Measurements from ENCODE around the gene TBC1D5. TPM values are rescaled to one million over a fixed set of nuclear protein-coding genes. Genes with fewer than 3 reads are reported as not detected.

The TBC1D5 gene
- total RNA-seq, 8 experiments from 2014 or later, result 42.7 to 85.9 (median 53.3) TPM

- in situ Hi-C loops (cut with MboI; ENCODE audit: low pct_unique_long_range_greater_than_20kb in 2 of 9, low sequenced_read_pairs in 9 of 9, unreplicated experiment in 9 of 9), result no loop called here
- 72 to 100% (median 94%) methylated on average over 2 to 5 of the region's 5 CpGs; no CpG with 5 or more reads in 2 of the 10 experiments for WGBS, 10 experiments
These were observed 434.5 kb downstream of the TBC1D5 start for GRCh38 chr3:17307887-17308286.

DNA sequence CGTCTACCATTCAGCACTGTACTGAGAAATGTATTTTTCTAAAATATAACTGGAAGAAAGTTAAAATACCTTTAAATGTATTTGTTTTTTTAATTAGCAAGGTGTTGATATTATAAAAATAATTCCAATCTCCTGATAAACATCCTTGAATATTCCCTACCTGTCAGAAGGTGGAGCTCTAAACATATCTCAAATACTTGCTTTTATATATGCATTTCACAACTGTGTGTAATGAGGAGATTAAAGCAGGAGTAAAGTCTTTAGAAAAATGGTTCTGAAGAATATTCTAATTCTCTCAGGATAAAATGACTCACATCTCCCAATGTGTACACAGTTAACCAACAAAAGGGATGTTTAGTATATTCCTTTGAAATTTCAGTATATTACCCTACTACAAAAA, 434.9 kb downstream of the TBC1D5 start:
- H3K4me1 ChIP-seq (replicated peaks in 1 of 2), result no peaks in the 10 kb centered on the region
- no peak overlapping the region for H3K4me3 ChIP-seq
- ATAC-seq (replicated peaks in 6 of 8), result no peak
- in situ Hi-C loops (cut with MboI; ENCODE audit: low pct_unique_long_range_greater_than_20kb in 2 of 9, low sequenced_read_pairs in 9 of 9, unreplicated experiment in 9 of 9), result no loop called here
- no peak overlapping the region for H3K27ac ChIP-seq
- WGBS, 10 experiments, result 100% methylated on average over 1 of the region's 1 CpG; no CpG with 5 or more reads in 8 of the 10 experiments

More at GRCh38 chr3:17307887-17308286, 434.5 kb downstream of the TBC1D5 start:
- H3K27ac ChIP-seq, result no peak overlapping the region
- H3K4me3 ChIP-seq, result no peak overlapping the region
- H3K4me1 ChIP-seq (replicated peaks in 1 of 2), result no peaks in the 10 kb centered on the region
- no peak for ATAC-seq (replicated peaks in 6 of 8)

DNA sequence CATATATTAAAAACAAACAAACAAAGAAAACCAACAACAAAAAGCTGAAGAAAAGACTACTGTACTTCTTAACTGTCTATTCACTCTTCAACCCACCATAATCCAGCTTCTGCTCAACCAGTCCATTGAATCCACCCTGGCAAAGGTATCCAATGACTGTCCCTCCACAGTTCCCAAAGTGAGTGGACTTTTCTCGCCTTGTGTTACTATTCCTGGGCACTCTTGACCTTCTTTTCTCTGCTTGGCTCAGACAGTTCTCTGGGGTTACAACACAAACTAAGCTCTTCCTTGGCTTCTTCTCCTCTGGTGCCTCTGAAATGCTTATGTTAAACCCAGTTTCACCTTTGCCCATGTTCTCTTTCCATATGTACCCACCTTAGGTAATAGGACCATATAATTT, 437.5 kb downstream of the TBC1D5 start:
- Histone ChIP-seq H3K4me3 (no peak overlapping the region), H3K4me1 (replicated peaks in 1 of 2) (no peaks in the 10 kb centered on the region), H3K27ac (no peak overlapping the region)
- WGBS, 10 experiments, result 0 to 55% (median 17%) methylated on average over 1 of the region's 1 CpG; no CpG with 5 or more reads in 3 of the 10 experiments
- ATAC-seq (replicated peaks in 6 of 8), result no peak
- in situ Hi-C loops (cut with MboI; ENCODE audit: low pct_unique_long_range_greater_than_20kb in 2 of 9, low sequenced_read_pairs in 9 of 9, unreplicated experiment in 9 of 9), result no loop called here

DNA sequence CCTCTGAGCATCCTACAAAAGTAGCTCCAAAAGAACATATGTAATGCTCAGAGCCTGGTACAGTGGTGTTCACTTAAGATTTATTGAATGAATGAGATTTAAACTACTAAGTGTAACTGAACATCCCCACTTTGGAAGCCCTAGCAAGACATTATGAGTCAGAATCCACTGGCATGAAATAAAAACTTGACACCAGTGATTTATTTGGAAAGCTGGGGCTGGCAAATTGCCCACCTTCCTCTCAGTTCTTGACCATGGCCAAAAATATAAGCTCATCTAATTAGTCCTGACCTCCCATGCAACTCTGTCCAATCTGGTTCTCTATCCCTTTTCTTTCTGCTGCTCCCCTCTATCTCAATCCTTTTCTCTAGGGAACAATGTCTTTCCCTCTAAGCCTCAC, 439.7 kb downstream of the TBC1D5 start:
- in situ Hi-C loops (cut with MboI; ENCODE audit: low pct_unique_long_range_greater_than_20kb in 2 of 9, low sequenced_read_pairs in 9 of 9, unreplicated experiment in 9 of 9), result no loop called here
- Histone ChIP-seq H3K27ac (no peak overlapping the region), H3K4me3 (no peak overlapping the region), H3K4me1 (replicated peaks in 1 of 2) (no peaks in the 10 kb centered on the region)
- no peak for ATAC-seq (replicated peaks in 6 of 8)

DNA sequence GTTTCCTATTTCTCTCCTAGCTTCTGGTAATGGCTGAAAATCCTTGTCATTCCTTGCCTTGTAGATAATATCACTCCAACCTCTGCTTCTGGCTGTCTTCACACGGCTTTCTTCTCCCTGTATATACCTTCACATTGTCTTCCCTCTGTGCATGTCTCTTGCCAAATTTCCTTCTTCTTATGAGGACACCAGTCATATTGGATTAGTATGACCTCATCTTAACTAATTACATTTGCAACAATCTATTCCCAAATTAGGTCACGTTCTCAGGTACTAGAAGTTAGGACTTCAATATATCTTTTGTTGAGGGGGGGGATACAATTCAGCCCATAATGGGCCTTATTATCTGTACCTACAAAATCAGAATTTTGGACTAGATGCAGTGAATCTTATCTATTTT, 440.3 kb downstream of the TBC1D5 start:
- in situ Hi-C loops (cut with MboI; ENCODE audit: low pct_unique_long_range_greater_than_20kb in 2 of 9, low sequenced_read_pairs in 9 of 9, unreplicated experiment in 9 of 9), result no loop called here
- Histone ChIP-seq H3K4me1 (replicated peaks in 1 of 2) (no peaks in the 10 kb centered on the region), H3K4me3 (no peak overlapping the region), H3K27ac (no peak overlapping the region)
- 70 to 100% (median 86%) methylated on average over 1 to 2 of the region's 2 CpGs; no CpG with 5 or more reads in 1 of the 10 experiments for WGBS, 10 experiments
- no peak for ATAC-seq (replicated peaks in 6 of 8)

DNA sequence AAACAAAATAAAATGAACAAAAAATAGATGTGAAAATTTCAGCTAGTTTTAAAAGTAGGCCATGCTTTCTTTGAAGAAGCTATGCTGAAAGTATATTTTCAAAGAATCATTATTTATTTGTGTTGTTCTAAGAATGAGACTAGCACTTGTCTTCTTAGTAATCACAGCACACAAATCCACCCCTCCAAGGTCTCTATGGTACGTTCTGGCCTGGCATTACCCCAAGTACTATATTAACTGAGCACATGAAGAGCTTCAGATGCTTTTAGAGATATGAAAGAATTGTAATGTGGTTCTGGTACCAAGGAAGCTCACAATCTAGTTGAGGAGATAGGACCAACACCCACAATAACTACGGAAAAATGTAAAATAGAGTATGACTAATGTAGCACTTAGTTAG, 441.2 kb downstream of the TBC1D5 start:
- Histone ChIP-seq H3K4me3 (no peak overlapping the region), H3K4me1 (replicated peaks in 1 of 2) (no peaks in the 10 kb centered on the region), H3K27ac (no peak overlapping the region)
- no peak for ATAC-seq (replicated peaks in 6 of 8)
- WGBS, 10 experiments, result 63 to 100% (median 96%) methylated on average over 1 to 2 of the region's 2 CpGs; no CpG with 5 or more reads in 2 of the 10 experiments
- in situ Hi-C loops (cut with MboI; ENCODE audit: low pct_unique_long_range_greater_than_20kb in 2 of 9, low sequenced_read_pairs in 9 of 9, unreplicated experiment in 9 of 9), result no loop called here

DNA sequence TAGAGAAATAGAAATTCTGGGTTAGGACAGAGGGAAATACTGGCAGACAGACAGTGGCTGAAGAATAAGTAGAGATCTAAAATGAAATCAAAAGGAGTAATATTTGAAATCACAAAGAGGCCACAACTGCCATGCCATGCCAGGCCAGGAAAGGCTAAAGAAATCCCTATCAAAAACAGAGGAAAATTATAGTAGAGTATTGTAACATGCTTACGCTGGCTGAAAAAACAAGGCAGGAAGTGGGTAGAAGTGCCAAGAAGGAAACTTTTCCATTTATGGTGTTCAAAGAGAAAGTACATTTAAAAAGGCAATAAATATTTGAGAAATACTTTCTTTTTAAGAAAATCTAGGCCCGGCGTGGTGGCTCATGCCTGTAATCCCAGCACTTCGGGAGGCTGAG, 442.0 kb downstream of the TBC1D5 start:
- no peak for ATAC-seq (replicated peaks in 6 of 8)
- Histone ChIP-seq H3K27ac (no peak overlapping the region), H3K4me1 (replicated peaks in 1 of 2) (no peaks in the 10 kb centered on the region), H3K4me3 (no peak overlapping the region)
- in situ Hi-C loops (cut with MboI; ENCODE audit: low pct_unique_long_range_greater_than_20kb in 2 of 9, low sequenced_read_pairs in 9 of 9, unreplicated experiment in 9 of 9), result no loop called here
- WGBS, 10 experiments, result 70 to 100% (median 90%) methylated on average over 1 to 4 of the region's 4 CpGs; no CpG with 5 or more reads in 3 of the 10 experiments

GRCh38 chr3:17298038-17298437, 444.4 kb downstream of the TBC1D5 start:
- H3K27ac ChIP-seq, result no peak overlapping the region

GRCh38 chr3:17292556-17292955, 449.9 kb downstream of the TBC1D5 start:
- in situ Hi-C loops (cut with MboI; ENCODE audit: low pct_unique_long_range_greater_than_20kb in 2 of 9, low sequenced_read_pairs in 9 of 9, unreplicated experiment in 9 of 9), result loop anchor here in 2 of 9 experiments (25.0 kb wide), 2 partner anchors 120 to 1695 kb away; no protein-coding TSS in a partner anchor
- no peaks in the 10 kb centered on the region for H3K4me1 ChIP-seq (replicated peaks in 1 of 2)
- no peak overlapping the region for H3K27ac ChIP-seq
- no peak overlapping the region for H3K4me3 ChIP-seq
- ATAC-seq (replicated peaks in 6 of 8), result no peak

More at GRCh38 chr3:17298038-17298437, 444.4 kb downstream of the TBC1D5 start:
- in situ Hi-C loops (cut with MboI; ENCODE audit: low pct_unique_long_range_greater_than_20kb in 2 of 9, low sequenced_read_pairs in 9 of 9, unreplicated experiment in 9 of 9), result loop anchor here in 2 of 9 experiments (25.0 kb wide), 2 partner anchors 114 to 1689 kb away; no protein-coding TSS in a partner anchor
- no peaks in the 10 kb centered on the region for H3K4me1 ChIP-seq (replicated peaks in 1 of 2)
- no peak overlapping the region for H3K4me3 ChIP-seq
- ATAC-seq (replicated peaks in 6 of 8), result no peak

GRCh38 chr3:17290894-17291293, 451.5 kb downstream of the TBC1D5 start:
- no peaks in the 10 kb centered on the region for H3K4me1 ChIP-seq (replicated peaks in 1 of 2)
- H3K27ac ChIP-seq, result no peak overlapping the region
- in situ Hi-C loops (cut with MboI; ENCODE audit: low pct_unique_long_range_greater_than_20kb in 2 of 9, low sequenced_read_pairs in 9 of 9, unreplicated experiment in 9 of 9), result loop anchor here in 2 of 9 experiments (25.0 kb wide), 2 partner anchors 121 to 1696 kb away; no protein-coding TSS in a partner anchor
- no peak for ATAC-seq (replicated peaks in 6 of 8)
- H3K4me3 ChIP-seq, result no peak overlapping the region
- 8 to 100% (median 93%) methylated on average over 1 to 2 of the region's 2 CpGs; no CpG with 5 or more reads in 3 of the 10 experiments for WGBS, 10 experiments

DNA sequence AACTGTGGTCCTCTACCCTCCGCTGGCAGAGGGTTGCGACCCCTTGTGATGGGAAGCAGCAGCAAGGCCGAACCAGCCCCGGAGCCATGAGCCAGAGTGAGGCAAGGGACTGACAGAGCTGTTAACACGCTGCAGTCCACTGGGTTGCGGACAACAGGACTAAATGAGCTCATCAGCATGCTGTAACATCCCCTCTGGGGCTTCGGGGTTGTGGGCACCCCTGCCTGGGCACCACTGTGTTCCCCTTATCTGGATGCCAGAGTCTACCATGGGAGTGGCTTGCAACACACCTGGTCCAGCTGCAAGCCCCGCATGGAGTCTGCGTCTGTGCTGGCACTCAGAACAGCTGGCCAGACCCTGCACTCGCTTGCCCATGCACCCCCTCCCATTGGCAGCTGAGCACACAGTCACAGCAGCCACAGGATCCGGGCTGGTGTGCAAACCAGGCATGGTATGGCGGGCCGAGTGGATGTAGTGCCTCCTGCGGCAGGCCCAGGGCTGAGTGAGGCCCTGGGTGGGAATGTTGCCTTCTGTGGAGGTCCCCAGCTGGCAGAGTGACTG, 453.5 kb downstream of the TBC1D5 start:
- ATAC-seq (replicated peaks in 6 of 8), result no peak
- no peak overlapping the region for H3K4me3 ChIP-seq
- no peak overlapping the region for H3K27ac ChIP-seq
- WGBS, 10 experiments, result 88 to 100% (median 100%) methylated on average over 1 to 11 of the region's 14 CpGs; no CpG with 5 or more reads in 3 of the 10 experiments
- no peaks in the 10 kb centered on the region for H3K4me1 ChIP-seq (replicated peaks in 1 of 2)
- in situ Hi-C loops (cut with MboI; ENCODE audit: low pct_unique_long_range_greater_than_20kb in 2 of 9, low sequenced_read_pairs in 9 of 9, unreplicated experiment in 9 of 9), result loop anchor here in 2 of 9 experiments (25.0 kb wide), 2 partner anchors 123 to 1698 kb away; no protein-coding TSS in a partner anchor

DNA sequence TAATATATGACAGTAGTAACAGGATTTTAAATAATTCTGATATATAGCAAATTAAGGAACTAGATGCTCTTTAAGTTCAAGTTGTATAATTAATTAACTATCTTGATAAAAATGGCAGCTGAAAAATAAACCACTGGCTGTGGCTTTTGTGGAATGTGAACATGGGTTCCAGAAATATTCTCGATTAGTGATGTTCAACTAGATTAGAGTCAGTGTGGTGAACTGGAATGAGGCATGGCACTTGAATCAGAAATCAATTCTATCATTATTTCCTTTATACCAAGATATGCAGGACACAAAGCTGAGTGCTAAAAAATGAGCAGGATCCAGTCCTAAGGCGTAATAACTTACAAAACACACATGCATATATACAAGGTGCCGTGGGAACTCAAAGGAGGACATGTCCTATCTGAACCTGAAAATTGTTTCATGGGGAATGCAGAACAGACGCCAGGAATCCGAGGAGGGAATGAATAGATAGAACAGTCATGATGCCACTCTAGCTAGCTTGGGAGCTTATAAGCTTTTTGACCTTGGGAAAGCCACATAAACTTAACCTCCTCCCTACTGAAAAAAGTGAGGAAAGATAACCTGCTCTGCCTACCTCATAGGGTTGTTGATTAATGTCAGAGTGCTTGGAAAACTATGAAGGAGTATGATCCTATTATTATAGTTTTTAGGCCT, 455.3 kb downstream of the TBC1D5 start:
- WGBS, 10 experiments, result 57 to 98% (median 83%) methylated on average over 1 to 5 of the region's 5 CpGs; no CpG with 5 or more reads in 1 of the 10 experiments
- H3K4me3 ChIP-seq, result no peak overlapping the region
- H3K4me1 ChIP-seq (replicated peaks in 1 of 2), result no peaks in the 10 kb centered on the region
- in situ Hi-C loops (cut with MboI; ENCODE audit: low pct_unique_long_range_greater_than_20kb in 2 of 9, low sequenced_read_pairs in 9 of 9, unreplicated experiment in 9 of 9), result loop anchor here in 2 of 9 experiments (25.0 kb wide), 2 partner anchors 125 to 1700 kb away; no protein-coding TSS in a partner anchor
- no peak overlapping the region for H3K27ac ChIP-seq
- no peak for ATAC-seq (replicated peaks in 6 of 8)

GRCh38 chr3:17278006-17278405, 464.4 kb downstream of the TBC1D5 start:
- ATAC-seq (replicated peaks in 6 of 8), result no peak
- H3K4me1 ChIP-seq (replicated peaks in 1 of 2), result no peaks in the 10 kb centered on the region
- no peak overlapping the region for H3K27ac ChIP-seq
- 50 to 100% (median 85%) methylated on average over 1 to 2 of the region's 2 CpGs; no CpG with 5 or more reads in 1 of the 10 experiments for WGBS, 10 experiments
- in situ Hi-C loops (cut with MboI; ENCODE audit: low pct_unique_long_range_greater_than_20kb in 2 of 9, low sequenced_read_pairs in 9 of 9, unreplicated experiment in 9 of 9), result loop anchor here in 2 of 9 experiments (25.0 kb wide), 2 partner anchors 134 to 1709 kb away; no protein-coding TSS in a partner anchor
- no peak overlapping the region for H3K4me3 ChIP-seq

Measured in motor neuron (in vitro differentiated cells).